Fibroblast of pulmonary artery (primary cell): ENCODE data around the gene CDC42SE1.

Experiments used
- DNase-seq: peaks from one replicate; pipeline ENCODE4 v3.0.0-alpha.2; 2010; ENCODE audit warnings: low read depth
- H3K4me3 ChIP-seq: replicated peaks from 2 replicates; pipeline ENCODE4 v1.5.1; 2011; ENCODE audit warnings: low read depth, mild to moderate bottlenecking, control low read depth, low read length, moderate library complexity
- CTCF ChIP-seq: IDR thresholded peaks from 2 replicates; pipeline ENCODE4 v1.5.1; 2011; ENCODE audit warnings: mild to moderate bottlenecking, control low read depth, low read length, inconsistent platforms; ENCODE audit errors: missing control alignments

Gene CDC42SE1

GRCh38 chr1:151047591-151047924 lies 11.9 kb downstream of the CDC42SE1 start, which contains the start of gene C1orf56:
C1orf56 (plus strand) TSS chr1:151047751; CDS start chr1:151047848, 97 bp downstream.
- TF ChIP-seq CTCF = no peak
- peak within 1 kb of the TSS; percentile 72 for H3K4me3 ChIP-seq
- DNase-seq = peak; percentile 59

GRCh38 chr1:151043163-151043562 lies 16.3 kb downstream of the CDC42SE1 start:
- no peak for TF ChIP-seq CTCF
- no peak overlapping the region for H3K4me3 ChIP-seq
- DNase-seq = no peak

GRCh38 chr1:151039521-151039920 lies 19.9 kb downstream of the CDC42SE1 start:
- no peak for DNase-seq
- no peak overlapping the region for H3K4me3 ChIP-seq
- TF ChIP-seq CTCF = no peak

- no peak for TF ChIP-seq CTCF
- no peak for DNase-seq
- H3K4me3 ChIP-seq = no peak overlapping the region
Measured at GRCh38 chr1:151037032-151037431, 22.4 kb downstream of the CDC42SE1 start.

- no peak for TF ChIP-seq CTCF
- no peak within 1 kb of the TSS for H3K4me3 ChIP-seq
- no peak for DNase-seq
Measured at GRCh38 chr1:151036356-151036755, 23.1 kb downstream of the CDC42SE1 start, which contains the start of gene BNIPL. BNIPL (plus strand) TSS chr1:151036586; CDS start chr1:151036726, 140 bp downstream.

- TF ChIP-seq CTCF = no peak
- no peak overlapping the region for H3K4me3 ChIP-seq
- no peak for DNase-seq
Measured at GRCh38 chr1:151035167-151035566, 24.3 kb downstream of the CDC42SE1 start.

- no peak overlapping the region for H3K4me3 ChIP-seq
- no peak for DNase-seq
- no peak for TF ChIP-seq CTCF
Measured at GRCh38 chr1:151032164-151032563, 27.3 kb downstream of the CDC42SE1 start.
